Urinary bladder (tissue), 4 donors: ENCODE data around the gene SDK2. TPM values are rescaled to one million over a fixed set of nuclear protein-coding genes. Genes with fewer than 3 reads are reported as not detected.

ENCODE experiments used
- DNase-seq: peaks from one replicate; pipeline ENCODE4 v3.0.0-alpha.2; 2015; ENCODE audit errors: extremely low spot score
- H3K27ac ChIP-seq: one replicate; pipeline ENCODE4 v1.5.1; 2013; ENCODE audit warnings: low read depth, mild to moderate bottlenecking, moderate library complexity
- H3K36me3 ChIP-seq: one replicate; pipeline ENCODE4 v1.6.1; 2013; ENCODE audit warnings: mild to moderate bottlenecking, moderate library complexity; ENCODE audit not compliant: insufficient read depth
- H3K4me1 ChIP-seq: one replicate; pipeline ENCODE4 v1.6.1; 2013; ENCODE audit warnings: mild to moderate bottlenecking, moderate library complexity; ENCODE audit not compliant: insufficient read depth
- H3K4me3 ChIP-seq: one replicate; pipeline ENCODE4 v1.5.1; 2013; ENCODE audit warnings: low read depth, low read length
- WGBS: extraction: QIAGEN DNeasy Blood & Tissue Kit; methylation state at CpG from one replicate; pipeline ENCODE4 v1.1.7; 2013; 5-methylcytosine and 5-hydroxymethylcytosine counted together
- polyA plus RNA-seq: library from polyadenylated mRNA; stranded (reverse); fragments of 200-250 nt; gene quantifications from one replicate; pipeline ENCODE4 v1.2.3, GENCODE V29; 2013
- total RNA-seq: library from RNA; depleted of rRNA; stranded (reverse); fragments of >200 nt; gene quantifications from one replicate; pipeline ENCODE4 v1.2.3, GENCODE V29; 2014
- donor health status: healthy with polysubstance abuse.
- donor health status: healthy.

SDK2 gene
- total and polyA plus RNA-seq, 2 donors, result 0.61 to 5.0 TPM

DNA sequence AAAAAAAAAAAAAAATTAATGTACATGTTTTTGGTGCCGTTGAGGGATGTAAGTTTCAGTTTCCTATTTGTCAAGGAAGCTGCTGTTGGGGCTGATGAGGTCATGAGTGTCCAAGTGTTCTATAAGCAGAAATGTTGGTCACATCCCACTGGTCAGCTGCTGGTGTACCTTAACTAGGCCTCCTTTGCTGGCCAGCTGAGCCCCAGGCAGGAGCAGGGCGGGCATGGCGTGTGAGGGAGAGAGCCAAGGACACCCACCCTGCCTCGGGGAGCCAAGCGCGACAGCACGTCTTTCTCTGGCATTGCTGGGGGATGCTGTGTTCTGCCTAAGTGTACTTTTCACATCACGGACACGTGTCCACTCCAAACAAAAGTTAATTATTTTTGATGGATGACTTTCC, 224.4 kb downstream of the SDK2 start:
- 73% methylated on average over 9 of the region's 9 CpGs for WGBS
- Histone ChIP-seq H3K4me1 (no peaks in the 10 kb centered on the region), H3K27ac (no peak overlapping the region), H3K36me3 (no peaks in the 10 kb centered on the region), H3K4me3 (no peak overlapping the region)
- DNase-seq, result no peak

DNA sequence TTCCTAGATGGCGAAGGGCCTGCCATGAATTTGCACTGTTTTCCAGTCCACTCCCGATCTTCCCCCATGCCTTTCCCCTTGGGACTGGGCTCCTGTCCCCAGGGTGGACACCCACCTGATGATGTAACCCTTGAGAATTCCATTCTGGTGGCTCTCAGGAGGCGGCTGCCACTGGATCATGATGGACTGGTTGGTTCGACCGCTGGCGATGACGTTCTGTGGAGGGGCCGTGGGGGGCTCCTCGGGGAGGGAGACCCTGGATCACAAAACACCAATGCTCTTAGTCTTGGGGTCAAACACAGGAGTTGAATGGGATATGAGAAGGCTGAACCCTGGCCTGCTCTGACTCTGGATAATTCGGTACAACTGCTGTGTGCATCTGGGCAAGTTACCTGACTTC, 225.2 kb downstream of the SDK2 start:
- WGBS, result 86% methylated on average over 10 of the region's 10 CpGs
- Histone ChIP-seq H3K4me1 (no peaks in the 10 kb centered on the region), H3K36me3 (no peaks in the 10 kb centered on the region), H3K4me3 (no peak overlapping the region), H3K27ac (no peak overlapping the region)
- DNase-seq, result no peak

DNA sequence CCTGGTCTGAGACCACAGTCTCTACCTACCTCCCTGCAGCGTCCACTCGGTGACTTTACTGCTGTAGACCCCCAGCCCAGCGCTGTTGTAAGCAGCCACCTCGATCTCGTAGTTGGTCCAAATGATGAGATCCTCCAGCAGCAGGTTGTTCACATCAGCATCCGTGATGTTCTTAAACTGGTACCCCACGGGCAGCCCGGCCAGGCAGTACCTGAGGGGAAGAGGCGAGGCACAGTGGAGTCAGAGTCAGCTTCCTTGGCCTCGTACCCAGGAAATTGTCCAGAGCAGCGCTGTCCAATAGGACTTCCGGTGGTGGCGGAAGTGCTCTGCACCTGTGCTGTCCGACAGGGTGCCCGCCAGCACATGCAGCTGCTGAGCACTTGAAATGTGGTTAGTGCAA, 228.5 kb downstream of the SDK2 start:
- no peaks in the 10 kb centered on the region for H3K36me3 ChIP-seq
- H3K4me1 ChIP-seq, result no peaks in the 10 kb centered on the region
- WGBS, result 93% methylated on average over 15 of the region's 15 CpGs
- no peak for DNase-seq
- H3K27ac ChIP-seq, result no peak overlapping the region
- no peak overlapping the region for H3K4me3 ChIP-seq

DNA sequence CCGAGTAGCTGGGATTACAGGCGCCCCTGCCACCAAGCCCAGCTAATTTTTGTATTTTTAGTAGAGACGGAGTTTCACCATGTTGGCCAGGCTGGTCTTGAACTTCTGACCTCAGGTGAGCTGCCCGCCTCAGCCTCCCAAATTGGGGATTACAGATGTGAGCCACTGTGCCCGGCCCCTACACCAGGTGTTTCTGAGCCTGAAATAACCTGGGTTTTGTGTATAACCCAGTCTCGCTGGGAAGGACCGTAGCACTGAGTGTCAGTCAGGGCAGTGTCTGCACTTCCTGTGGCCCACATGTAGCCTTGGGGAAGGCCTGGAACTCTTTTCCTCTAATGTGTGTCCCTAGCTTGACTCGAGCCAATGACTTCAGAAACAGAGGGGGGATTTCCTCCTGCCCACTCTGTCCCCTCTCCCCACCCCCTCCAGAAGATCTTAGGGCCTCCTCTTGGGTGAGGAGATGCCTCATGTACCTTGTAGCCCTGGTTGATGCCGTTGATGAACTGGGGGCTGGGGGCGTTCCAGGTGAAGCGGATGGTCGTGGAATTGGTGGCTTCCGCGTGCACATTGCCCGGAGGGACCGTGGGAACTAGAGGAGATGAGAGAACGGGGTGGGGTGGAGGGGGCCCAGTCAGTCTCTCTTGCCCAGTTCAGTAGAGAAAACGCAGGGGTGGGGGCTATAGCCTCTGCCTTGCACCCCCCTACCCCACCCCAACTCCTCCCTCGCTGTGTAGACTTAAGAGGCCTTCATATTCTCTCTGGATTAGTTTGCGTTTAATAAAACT, 229.9 kb downstream of the SDK2 start:
- Histone ChIP-seq H3K4me3 (no peak overlapping the region), H3K27ac (no peak overlapping the region), H3K4me1 (no peaks in the 10 kb centered on the region), H3K36me3 (no peaks in the 10 kb centered on the region)
- DNase-seq, result no peak
- WGBS, result 91% methylated on average over 20 of the region's 20 CpGs

GRCh38 chr17:73412914-73413313, 231.3 kb downstream of the SDK2 start:
- DNase-seq, result no peak
- WGBS, result 77% methylated on average over 7 of the region's 7 CpGs
- Histone ChIP-seq H3K36me3 (no peaks in the 10 kb centered on the region), H3K4me1 (no peaks in the 10 kb centered on the region), H3K27ac (no peak overlapping the region), H3K4me3 (no peak overlapping the region)

GRCh38 chr17:73411313-73411747, 232.9 kb downstream of the SDK2 start:
- H3K4me1 ChIP-seq, result no peaks in the 10 kb centered on the region
- H3K4me3 ChIP-seq, result no peak overlapping the region
- H3K27ac ChIP-seq, result no peak overlapping the region
- WGBS, result 72% methylated on average over 13 of the region's 13 CpGs
- no peaks in the 10 kb centered on the region for H3K36me3 ChIP-seq
- no peak for DNase-seq

DNA sequence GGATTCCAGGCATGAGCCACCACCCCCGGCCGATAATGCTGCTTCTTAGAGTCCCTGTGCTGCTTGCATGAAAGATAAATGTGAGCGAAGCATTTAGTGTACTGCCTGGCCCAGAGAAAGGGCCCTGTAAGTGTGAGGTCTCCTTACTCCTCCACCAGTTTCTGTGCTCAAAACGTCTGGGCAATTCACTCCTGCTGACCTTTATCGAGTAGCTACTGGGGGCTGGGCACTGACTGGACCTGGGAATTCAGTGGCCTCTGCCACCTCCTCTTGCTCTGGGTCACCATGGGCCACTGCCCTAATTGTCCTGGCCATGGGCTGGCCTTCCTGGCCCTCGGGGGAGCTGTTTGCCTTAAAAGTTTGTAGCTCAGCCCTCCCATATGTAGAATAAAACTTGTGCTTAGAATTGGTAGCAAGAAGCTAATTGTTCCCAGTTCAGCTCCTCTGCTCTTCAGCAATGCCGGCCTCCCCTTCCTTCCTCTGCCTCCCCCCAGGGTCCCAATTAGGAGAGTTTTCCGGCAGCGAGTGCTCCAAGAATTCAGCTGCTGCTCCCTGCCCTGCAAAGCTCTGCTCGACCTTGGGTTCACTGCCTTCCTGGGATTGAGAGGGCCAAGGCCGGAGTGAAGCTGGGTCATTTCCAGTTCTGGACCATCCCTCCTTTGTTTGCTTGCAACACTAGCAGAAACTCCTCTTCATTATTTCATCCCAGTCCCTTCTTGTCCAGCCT, 233.5 kb downstream of the SDK2 start:
- Histone ChIP-seq H3K27ac (no peak overlapping the region), H3K4me3 (no peak overlapping the region), H3K4me1 (no peaks in the 10 kb centered on the region), H3K36me3 (no peaks in the 10 kb centered on the region)
- no peak for DNase-seq
- WGBS, result 51% methylated on average over 11 of the region's 11 CpGs

GRCh38 chr17:73404246-73404645, 240.0 kb downstream of the SDK2 start:
- Histone ChIP-seq H3K36me3 (no peaks in the 10 kb centered on the region), H3K4me3 (no peak overlapping the region), H3K27ac (no peak overlapping the region), H3K4me1 (no peaks in the 10 kb centered on the region)
- WGBS, result 66% methylated on average over 4 of the region's 4 CpGs
- DNase-seq, result no peak

DNA sequence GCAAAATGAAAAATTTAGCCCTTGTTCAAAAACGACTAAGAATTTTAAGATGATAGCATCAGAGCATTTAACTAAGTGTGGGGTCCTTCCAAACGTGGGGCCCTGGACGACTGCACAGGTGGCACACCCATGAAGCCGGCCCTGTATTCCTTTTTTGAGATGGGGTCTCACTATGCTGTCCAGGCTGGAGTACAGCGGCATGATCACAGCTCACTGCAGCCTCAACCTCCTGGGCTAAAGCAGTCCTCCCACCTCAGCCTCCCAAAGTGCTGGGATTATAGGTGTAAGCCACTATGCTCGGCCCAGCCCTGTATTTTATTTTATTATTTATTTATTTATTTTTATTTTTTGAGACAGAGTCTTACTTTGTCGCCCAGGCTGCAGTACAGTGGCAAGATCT, 241.8 kb downstream of the SDK2 start:
- Histone ChIP-seq H3K27ac (no peak overlapping the region), H3K4me1 (no peaks in the 10 kb centered on the region), H3K36me3 (no peaks in the 10 kb centered on the region), H3K4me3 (no peak overlapping the region)
- DNase-seq, result no peak
- WGBS, result 88% methylated on average over 7 of the region's 7 CpGs

DNA sequence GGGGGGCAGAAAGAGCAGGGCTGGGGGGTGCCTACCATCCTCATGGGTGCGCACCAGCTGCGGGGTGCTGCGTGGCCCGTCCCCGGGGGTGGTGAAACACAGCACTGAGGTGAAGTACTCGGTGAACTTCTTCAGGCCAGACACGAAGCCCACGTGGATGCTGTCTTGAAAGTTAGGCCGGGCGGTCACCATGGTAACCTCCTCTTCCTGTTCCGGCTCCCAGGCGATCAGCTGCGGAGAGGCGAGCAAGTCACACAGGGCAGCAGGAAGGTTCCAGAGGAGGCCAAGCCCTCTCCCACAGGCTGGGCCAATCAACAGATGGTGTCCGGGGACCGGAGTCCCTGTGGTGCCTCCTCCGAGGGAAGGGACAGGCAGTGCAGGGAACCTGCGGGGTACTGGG, 242.3 kb downstream of the SDK2 start:
- Histone ChIP-seq H3K27ac (no peak overlapping the region), H3K4me3 (no peak overlapping the region), H3K4me1 (no peaks in the 10 kb centered on the region), H3K36me3 (no peaks in the 10 kb centered on the region)
- WGBS, result 53% methylated on average over 18 of the region's 18 CpGs
- no peak for DNase-seq

- Histone ChIP-seq H3K36me3 (no peaks in the 10 kb centered on the region), H3K27ac (no peak overlapping the region), H3K4me1 (no peaks in the 10 kb centered on the region), H3K4me3 (no peak overlapping the region)
- WGBS, result 96% methylated on average over 18 of the region's 18 CpGs
- DNase-seq, result no peak
Measured at GRCh38 chr17:73400915-73401545, 243.2 kb downstream of the SDK2 start.

DNA sequence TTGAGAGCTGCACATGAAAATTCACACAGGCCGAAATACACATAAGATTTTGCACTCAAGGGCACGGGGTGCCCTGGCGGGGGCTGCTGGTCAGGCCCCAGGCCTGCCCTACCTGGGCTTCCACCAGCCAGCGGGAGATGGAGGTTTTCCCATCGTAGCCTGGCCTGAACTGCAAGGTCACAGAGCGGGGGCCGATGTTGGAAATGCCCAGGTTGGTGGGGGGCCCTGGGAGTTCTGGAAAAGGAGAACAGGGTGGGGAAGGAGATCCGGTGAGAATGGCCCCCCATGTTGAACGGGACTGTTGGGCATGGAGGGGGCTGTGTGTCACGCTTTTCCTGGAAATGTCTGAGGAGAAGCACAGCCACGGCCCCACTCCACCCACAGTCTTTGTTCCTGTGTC, 245.2 kb downstream of the SDK2 start:
- H3K27ac ChIP-seq, result no peak overlapping the region
- no peak overlapping the region for H3K4me3 ChIP-seq
- no peaks in the 10 kb centered on the region for H3K4me1 ChIP-seq
- H3K36me3 ChIP-seq, result no peaks in the 10 kb centered on the region
- DNase-seq, result no peak
- 92% methylated on average over 11 of the region's 11 CpGs for WGBS

GRCh38 chr17:73397856-73398540, 246.2 kb downstream of the SDK2 start:
- Histone ChIP-seq H3K36me3 (no peaks in the 10 kb centered on the region), H3K4me3 (no peak overlapping the region), H3K4me1 (no peaks in the 10 kb centered on the region), H3K27ac (no peak overlapping the region)
- 93% methylated on average over 17 of the region's 17 CpGs for WGBS
- DNase-seq, result no peak
